ENCODE measurements around the gene DES. TPM values are rescaled to one million over a fixed set of nuclear protein-coding genes. Genes with fewer than 3 reads are reported as not detected.

The DES gene
- total and polyA plus RNA-seq, 4 donors = 23.9 to 108 (median 57.9) TPM

DNA sequence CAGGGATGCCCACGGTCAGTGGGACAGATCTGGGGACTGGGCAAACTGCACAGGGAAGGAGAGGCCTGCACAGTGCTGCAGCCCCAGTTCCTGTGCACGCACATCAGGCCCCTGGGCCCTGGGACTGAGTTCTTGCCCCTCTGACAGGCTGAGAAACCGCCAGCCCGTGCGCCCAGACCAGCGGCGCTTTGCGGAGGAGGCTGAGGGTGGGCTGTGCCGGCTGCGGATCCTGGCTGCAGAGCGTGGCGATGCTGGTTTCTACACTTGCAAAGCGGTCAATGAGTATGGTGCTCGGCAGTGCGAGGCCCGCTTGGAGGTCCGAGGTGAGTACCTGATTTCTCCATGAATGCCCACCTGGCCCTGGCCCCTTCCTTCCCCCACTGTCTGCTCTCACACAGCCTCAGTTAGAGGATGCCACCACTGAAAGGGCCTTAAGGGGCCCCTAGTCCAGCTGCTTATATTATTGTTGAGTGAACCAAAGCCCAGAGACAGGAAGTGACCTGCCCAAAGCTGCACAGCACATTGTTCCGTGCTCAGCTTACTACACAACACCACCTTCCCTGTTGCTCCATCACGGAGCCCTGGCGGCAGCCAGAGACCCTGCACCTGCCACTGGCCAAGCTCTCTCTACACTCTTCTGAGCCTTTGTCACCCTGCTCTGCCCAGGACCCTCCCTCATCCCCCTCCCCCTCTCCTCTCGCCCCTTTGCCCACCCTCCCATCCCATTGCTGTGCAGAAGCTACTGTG lies 46.3 kb downstream of the DES start:
- ATAC-seq (ENCODE audit: insufficient read depth, low FRiP score) (no peak), DNase-seq (no peak)
- Histone ChIP-seq H3K9ac (ENCODE audit: insufficient read depth in 1 of 2, low read length in 2 of 2) (no peak overlapping the region), H3K27me3 (ENCODE audit: control insufficient read depth in 3 of 3, insufficient read depth in 3 of 3, low read length in 2 of 3) (no peaks in the 10 kb centered on the region), H3K27ac (ENCODE audit: low read depth in 1 of 2, low read length in 1 of 2) (no peak overlapping the region), H3K9me3 (ENCODE audit: control insufficient read depth in 4 of 4, insufficient read depth in 3 of 4, low read length in 3 of 4) (no peaks in the 10 kb centered on the region), H3K4me1 (ENCODE audit: control insufficient read depth in 5 of 5, insufficient read depth in 5 of 5, low read length in 5 of 5) (peaks cover 0 to 21% (median 7%) of the 10 kb centered on the region in 5 donors), H3K4me3 (no peak overlapping the region), H3K36me3 (ENCODE audit: control insufficient read depth in 4 of 4, insufficient read depth in 4 of 4, low read length in 4 of 4) (peaks cover 0 to 7% (median under 1%) of the 10 kb centered on the region in 4 donors)
- no peak for TF ChIP-seq CTCF (IDR thresholded peaks at IDR 0.05; ENCODE audit: control extremely low read depth, extremely low read depth)
- WGBS, 2 donors = 88 to 92% methylated on average over 21 of the region's 21 CpGs

DNA sequence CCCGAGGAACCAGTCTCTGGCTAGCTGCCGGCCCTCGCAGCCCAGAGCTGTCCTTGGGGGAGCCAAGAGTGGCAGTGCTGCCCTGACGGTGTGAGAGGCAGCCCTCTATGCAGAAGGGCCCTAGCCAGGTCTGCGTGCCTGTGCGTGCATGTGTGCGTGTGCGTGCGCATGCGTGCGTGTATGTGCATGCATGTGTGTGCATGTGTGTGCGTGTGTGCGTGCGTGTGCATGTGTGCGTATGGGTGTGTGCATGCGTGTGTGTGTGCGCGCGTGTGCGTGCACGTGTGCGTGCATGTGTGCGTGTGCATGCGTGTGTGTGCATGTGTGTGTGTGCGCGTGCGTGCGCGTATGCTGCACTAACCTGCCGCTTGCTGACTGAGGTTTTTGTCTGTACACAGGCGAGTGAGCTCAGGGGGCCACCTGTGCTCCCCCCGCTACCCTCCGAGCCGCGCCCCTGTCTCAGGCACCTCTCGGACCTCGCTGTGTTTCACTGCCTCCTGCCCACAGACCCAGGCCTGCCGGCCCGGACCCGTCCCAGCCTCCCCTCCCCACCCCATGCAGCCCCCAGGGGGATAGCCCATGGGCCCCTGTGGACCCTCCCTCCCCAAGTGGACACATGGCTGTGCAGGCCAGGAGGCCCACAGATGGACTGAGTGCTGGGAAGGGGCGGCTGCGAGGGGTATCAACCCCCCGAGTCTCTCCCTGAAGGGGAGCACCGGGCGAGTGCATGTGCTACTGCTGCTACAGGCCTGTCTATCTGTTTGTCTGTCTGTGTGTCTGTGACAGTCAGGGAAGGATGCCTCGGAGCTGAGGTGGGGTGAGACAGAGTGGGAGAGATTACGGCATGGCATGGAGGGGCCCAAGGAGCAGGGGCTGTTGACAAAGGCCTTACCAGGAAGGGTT lies 47.7 kb downstream of the DES start:
- Histone ChIP-seq H3K9me3 (ENCODE audit: control insufficient read depth in 4 of 4, insufficient read depth in 3 of 4, low read length in 3 of 4) (no peaks in the 10 kb centered on the region), H3K27ac (ENCODE audit: low read depth in 1 of 2, low read length in 1 of 2) (no peak overlapping the region), H3K36me3 (ENCODE audit: control insufficient read depth in 4 of 4, insufficient read depth in 4 of 4, low read length in 4 of 4) (peaks cover 0 to 7% (median under 1%) of the 10 kb centered on the region in 4 donors), H3K27me3 (ENCODE audit: control insufficient read depth in 3 of 3, insufficient read depth in 3 of 3, low read length in 2 of 3) (no peaks in the 10 kb centered on the region), H3K4me3 (no peak overlapping the region), H3K9ac (ENCODE audit: insufficient read depth in 1 of 2, low read length in 2 of 2) (no peak overlapping the region), H3K4me1 (ENCODE audit: control insufficient read depth in 5 of 5, insufficient read depth in 5 of 5, low read length in 5 of 5) (peaks cover 0 to 6% (median 3%) of the 10 kb centered on the region in 5 donors)
- WGBS, 2 donors = 87 to 94% methylated on average over 47 of the region's 47 CpGs
- no peak for TF ChIP-seq CTCF (IDR thresholded peaks at IDR 0.05; ENCODE audit: control extremely low read depth, extremely low read depth)
- DNase-seq = no peak
- ATAC-seq (ENCODE audit: insufficient read depth, low FRiP score) = no peak

DNA sequence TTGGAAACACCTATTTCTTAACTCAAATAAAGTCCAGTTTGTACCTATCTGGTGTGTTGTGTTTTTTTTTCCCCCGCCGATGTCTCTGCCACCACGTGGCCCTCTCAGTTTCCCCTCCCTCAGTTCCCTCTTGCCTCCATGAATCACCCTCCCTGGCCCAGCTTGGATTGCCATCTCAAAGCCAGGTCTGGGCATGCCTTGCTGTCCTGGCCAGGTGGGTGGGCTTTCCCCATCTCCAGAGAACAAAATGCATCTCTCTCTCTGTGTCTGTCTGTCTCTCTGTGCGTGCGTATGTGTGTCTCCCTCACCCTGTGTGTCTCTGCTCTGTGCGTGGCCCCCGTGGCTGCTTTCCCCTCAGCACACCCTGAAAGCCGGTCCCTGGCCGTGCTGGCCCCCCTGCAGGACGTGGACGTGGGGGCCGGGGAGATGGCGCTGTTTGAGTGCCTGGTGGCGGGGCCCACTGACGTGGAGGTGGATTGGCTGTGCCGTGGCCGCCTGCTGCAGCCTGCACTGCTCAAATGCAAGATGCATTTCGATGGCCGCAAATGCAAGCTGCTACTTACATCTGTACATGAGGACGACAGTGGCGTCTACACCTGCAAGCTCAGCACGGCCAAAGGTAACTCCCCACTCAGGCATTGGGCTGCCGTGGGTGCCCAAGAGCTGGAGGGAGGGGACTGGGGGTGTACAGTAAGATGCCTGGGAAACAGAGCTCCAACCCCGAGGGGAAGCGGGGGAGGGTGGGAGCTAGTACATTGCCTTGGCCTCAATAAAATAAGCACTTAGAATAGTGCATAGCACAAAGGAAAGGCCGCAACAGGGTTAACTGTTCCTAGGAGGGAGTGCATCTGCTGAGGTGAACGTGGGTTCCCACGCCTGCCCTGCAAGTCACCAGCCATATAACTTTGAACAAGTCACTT lies 48.9 kb downstream of the DES start:
- peaks cover 0 to 2% (median 0%) of the 10 kb centered on the region in 4 donors for H3K9me3 ChIP-seq (ENCODE audit: control insufficient read depth in 4 of 4, insufficient read depth in 3 of 4, low read length in 3 of 4)
- TF ChIP-seq CTCF (IDR thresholded peaks at IDR 0.05; ENCODE audit: control extremely low read depth, extremely low read depth) = no peak
- H3K9ac ChIP-seq (ENCODE audit: insufficient read depth in 1 of 2, low read length in 2 of 2) = no peak overlapping the region
- H3K27ac ChIP-seq (ENCODE audit: low read depth in 1 of 2, low read length in 1 of 2) = no peak overlapping the region
- H3K36me3 ChIP-seq (ENCODE audit: control insufficient read depth in 4 of 4, insufficient read depth in 4 of 4, low read length in 4 of 4) = peaks cover 0 to 7% (median under 1%) of the 10 kb centered on the region in 4 donors
- 83 to 85% methylated on average over 28 of the region's 28 CpGs for WGBS, 2 donors
- H3K27me3 ChIP-seq (ENCODE audit: control insufficient read depth in 3 of 3, insufficient read depth in 3 of 3, low read length in 2 of 3) = no peaks in the 10 kb centered on the region
- DNase-seq (no peak), ATAC-seq (ENCODE audit: insufficient read depth, low FRiP score) (no peak)
- peaks cover 0 to 3% (median 0%) of the 10 kb centered on the region in 5 donors for H3K4me1 ChIP-seq (ENCODE audit: control insufficient read depth in 5 of 5, insufficient read depth in 5 of 5, low read length in 5 of 5)
- H3K4me3 ChIP-seq = no peak overlapping the region

All from lung (tissue), 12 donors.